GM23248 (cell line): ENCODE measurements around the gene MAPK4.

Experiments
- EZH2 ChIP-seq: fragments of 200-600 bp; sonication (generic); IDR thresholded peaks from 2 replicates; pipeline ENCODE4 v1.6.1; 2018; ENCODE audit warnings: antibody characterized with exemption, mild to moderate bottlenecking; ENCODE audit not compliant: insufficient read depth, poor library complexity, severe bottlenecking
- EZH2phosphoT487 ChIP-seq: fragments of 200-600 bp; sonication (generic); IDR thresholded peaks from 2 replicates; pipeline ENCODE4 v1.6.1; 2018; ENCODE audit warnings: antibody characterized with exemption, moderate library complexity, mild to moderate bottlenecking, low read depth; ENCODE audit not compliant: insufficient read depth

GRCh38 chr18:50665519-50665918 is 105.6 kb downstream of the MAPK4 start:
- TF ChIP-seq EZH2 (no peak), EZH2phosphoT487 (no peak)
